HL-60 (cell line): Measurements from ENCODE around the gene P2RX6.

Experiments
- CTCF ChIP-seq: IDR thresholded peaks from one replicate; pipeline ENCODE4 v1.5.1; 2011; ENCODE audit warnings: low read length, control low read depth, inconsistent platforms; ENCODE audit not compliant: insufficient read depth
- POLR2AphosphoS5 ChIP-seq: IDR thresholded peaks from 2 replicates; pipeline ENCODE4 v1.6.1; 2012; ENCODE audit warnings: low read depth
- REST ChIP-seq: IDR thresholded peaks from 2 replicates; pipeline ENCODE4 v1.6.1; 2012; ENCODE audit warnings: low read depth; ENCODE audit not compliant: insufficient replicate concordance

- TF ChIP-seq POLR2AphosphoS5, result no peak
- TF ChIP-seq CTCF, result no peak
- TF ChIP-seq REST, result no peak
Observed at GRCh38 chr22:21014202-21014725, 701 bp upstream of the P2RX6 start.
